ENCODE measurements around the gene MACO1.

MACO1 gene

DNA sequence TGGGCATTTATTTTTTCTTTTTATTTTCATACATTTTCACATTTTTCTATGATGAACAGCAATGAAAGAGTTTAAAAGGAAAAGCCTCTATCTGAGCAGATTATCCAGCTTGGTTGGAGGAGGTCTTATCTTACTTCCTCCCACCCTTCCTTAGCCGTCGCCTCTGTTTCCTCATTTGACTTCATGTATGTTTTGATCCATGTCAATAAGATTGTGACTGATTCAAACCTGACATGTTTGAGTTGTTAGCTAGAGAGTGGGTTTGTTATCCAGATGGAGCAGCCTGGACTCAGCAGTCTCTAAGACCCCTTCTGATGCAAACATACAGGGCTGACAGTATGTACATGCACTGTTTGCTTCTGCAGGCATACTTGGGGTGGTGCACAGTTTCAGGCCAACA lies 31.2 kb downstream of the MACO1 start:
- in situ Hi-C loops (cut with HindIII; ENCODE audit: low pct_unique_long_range_greater_than_20kb, low sequenced_read_pairs), result no loop called here
- TF ChIP-seq JUND (IDR thresholded peaks at IDR 0.05; ENCODE audit: low read depth), result no peak
- no peak for DNase-seq (ENCODE audit: low read depth in 1 of 2, low spot score in 1 of 2)

DNA sequence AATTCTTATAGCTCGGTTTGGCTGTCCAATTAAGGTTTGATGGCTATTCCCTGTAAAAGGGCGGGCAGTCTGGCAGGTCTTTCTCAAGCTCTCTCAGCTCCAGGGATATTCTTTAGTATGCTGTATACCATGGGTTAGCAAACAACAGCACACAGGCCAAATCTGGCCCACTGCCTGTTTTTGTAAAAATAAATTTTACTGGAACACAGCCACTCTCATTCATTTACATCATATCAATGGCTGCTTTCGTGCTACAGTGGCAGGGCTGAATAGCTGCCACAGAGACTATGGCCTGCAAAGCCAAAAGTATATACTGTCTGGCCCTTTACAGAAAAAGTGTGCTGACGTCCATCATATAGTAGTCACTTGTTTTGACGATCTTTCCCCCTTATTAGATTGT lies 32.0 kb downstream of the MACO1 start:
- TF ChIP-seq JUND (IDR thresholded peaks at IDR 0.05; ENCODE audit: low read depth), result no peak
- in situ Hi-C loops (cut with HindIII; ENCODE audit: low pct_unique_long_range_greater_than_20kb, low sequenced_read_pairs), result no loop called here
- DNase-seq (ENCODE audit: low read depth in 1 of 2, low spot score in 1 of 2), result no peak

DNA sequence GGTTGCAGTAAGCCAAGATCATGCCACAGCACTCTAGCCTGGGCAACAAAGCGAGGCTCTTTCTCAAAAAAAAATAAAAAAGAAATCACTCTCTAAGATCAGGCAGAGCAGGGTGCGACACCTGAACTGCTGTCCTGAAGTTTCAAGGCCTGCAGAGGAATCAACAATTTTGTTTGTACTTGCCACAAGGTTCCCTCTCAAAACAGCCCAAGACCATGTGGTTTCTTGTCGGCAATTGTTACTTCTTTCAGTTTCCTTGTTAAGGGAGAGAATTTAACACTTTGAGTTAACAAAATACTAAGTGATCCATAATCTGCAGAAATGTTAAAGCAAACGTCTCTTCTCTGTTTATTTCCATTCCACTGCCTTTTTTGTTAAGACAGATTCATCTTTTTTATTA lies 36.5 kb downstream of the MACO1 start:
- DNase-seq (ENCODE audit: low read depth in 1 of 2, low spot score in 1 of 2), result no peak
- no peak for TF ChIP-seq JUND (IDR thresholded peaks at IDR 0.05; ENCODE audit: low read depth)
- in situ Hi-C loops (cut with HindIII; ENCODE audit: low pct_unique_long_range_greater_than_20kb, low sequenced_read_pairs), result no loop called here

DNA sequence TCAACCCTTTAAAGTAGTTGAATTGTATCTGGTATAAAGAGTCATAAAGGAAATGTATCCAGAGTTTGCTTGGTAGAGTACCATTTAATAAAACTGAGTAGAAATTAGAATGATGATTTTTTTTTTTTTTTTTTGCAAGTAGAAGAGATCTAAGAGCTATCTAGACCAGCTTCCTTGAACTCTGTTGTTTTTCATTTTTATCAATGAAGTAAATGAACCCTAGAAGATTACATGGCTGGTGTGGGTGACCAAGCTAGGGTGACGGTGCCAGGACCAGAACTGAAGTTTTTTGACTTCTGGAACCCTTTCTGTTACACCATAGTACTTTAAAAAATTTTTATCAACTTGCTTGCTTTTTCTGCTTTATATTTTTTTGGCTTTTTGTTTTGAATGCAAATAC lies 36.9 kb downstream of the MACO1 start:
- no peak for TF ChIP-seq JUND (IDR thresholded peaks at IDR 0.05; ENCODE audit: low read depth)
- no peak for DNase-seq (ENCODE audit: low read depth in 1 of 2, low spot score in 1 of 2)
- in situ Hi-C loops (cut with HindIII; ENCODE audit: low pct_unique_long_range_greater_than_20kb, low sequenced_read_pairs), result no loop called here

DNA sequence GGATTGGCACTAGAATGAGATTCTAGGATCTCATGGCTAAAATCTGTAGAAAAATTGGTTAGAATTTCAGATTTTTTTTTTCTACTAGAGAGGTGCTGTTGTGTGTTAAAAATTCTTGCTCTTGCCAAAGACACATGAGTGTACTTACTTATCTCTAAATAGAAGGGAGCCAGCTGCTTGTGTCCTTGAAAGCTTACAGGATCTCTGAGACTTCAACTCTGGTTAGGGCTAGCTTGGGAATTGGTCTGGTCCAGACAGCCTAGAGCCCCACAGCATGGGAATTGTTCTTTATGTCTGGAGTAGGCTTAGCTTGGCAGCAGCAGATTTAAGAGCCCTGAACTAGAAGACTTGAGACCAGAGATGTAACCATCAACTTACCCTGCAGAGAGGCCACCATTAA lies 37.3 kb downstream of the MACO1 start:
- in situ Hi-C loops (cut with HindIII; ENCODE audit: low pct_unique_long_range_greater_than_20kb, low sequenced_read_pairs), result no loop called here
- DNase-seq (ENCODE audit: low read depth in 1 of 2, low spot score in 1 of 2), result no peak
- TF ChIP-seq JUND (IDR thresholded peaks at IDR 0.05; ENCODE audit: low read depth), result no peak

- in situ Hi-C loops (cut with HindIII; ENCODE audit: low pct_unique_long_range_greater_than_20kb, low sequenced_read_pairs), result no loop called here
- DNase-seq (ENCODE audit: low read depth in 1 of 2, low spot score in 1 of 2), result no peak
- no peak for TF ChIP-seq JUND (IDR thresholded peaks at IDR 0.05; ENCODE audit: low read depth)
These were observed 38.5 kb downstream of the MACO1 start for GRCh38 chr1:25469177-25469576.

DNA sequence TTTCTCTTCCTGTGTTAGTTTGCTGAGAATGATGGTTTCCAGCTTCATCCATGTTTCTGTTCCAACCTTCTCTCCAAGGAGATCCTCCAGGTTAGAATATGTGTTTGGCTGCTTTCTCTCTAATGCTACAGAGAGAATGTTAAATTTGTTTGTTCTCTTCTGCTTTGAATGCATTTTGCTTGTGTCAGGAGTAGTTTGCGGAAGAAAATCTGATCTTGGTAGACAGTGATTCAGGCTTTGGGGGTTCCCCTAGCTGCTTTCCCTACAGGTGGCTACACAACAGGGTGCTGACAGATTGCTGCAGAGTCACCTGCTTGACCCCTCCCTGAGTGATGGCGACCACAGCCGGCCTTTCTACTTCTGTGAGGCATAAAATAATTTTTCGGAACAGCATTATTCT lies 41.8 kb downstream of the MACO1 start:
- in situ Hi-C loops (cut with HindIII; ENCODE audit: low pct_unique_long_range_greater_than_20kb, low sequenced_read_pairs), result no loop called here
- no peak for DNase-seq (ENCODE audit: low read depth in 1 of 2, low spot score in 1 of 2)
- TF ChIP-seq JUND (IDR thresholded peaks at IDR 0.05; ENCODE audit: low read depth), result no peak

DNA sequence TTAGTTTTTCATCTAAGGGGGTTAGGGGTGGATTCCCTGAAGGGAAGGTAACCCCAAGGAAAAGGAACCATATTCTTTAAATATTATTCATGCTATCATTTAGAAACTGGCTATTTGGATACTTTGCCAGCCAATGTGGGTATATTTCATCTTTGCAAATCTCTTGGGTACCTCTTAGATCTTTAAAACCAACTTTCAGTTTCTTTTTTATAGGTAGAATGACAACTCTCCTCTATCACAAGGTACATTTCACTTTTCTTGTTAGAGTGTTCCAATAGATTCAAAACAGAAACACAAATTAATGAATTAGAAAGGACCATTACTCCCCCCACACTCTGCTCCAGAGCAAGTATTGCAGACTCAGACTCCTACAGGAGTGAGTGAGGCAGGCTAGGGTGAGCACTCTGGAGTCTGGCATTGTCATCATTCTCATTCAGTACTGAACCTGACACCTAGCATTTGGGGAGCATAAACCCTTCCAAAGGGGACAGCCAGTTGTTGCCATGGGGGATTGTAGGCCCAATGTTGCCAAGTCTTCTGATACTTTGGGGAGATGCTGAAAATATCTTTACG lies 43.0 kb downstream of the MACO1 start:
- TF ChIP-seq JUND (IDR thresholded peaks at IDR 0.05; ENCODE audit: low read depth), result no peak

GRCh38 chr1:25474439-25475047 lies 43.8 kb downstream of the MACO1 start:
- DNase-seq (ENCODE audit: low read depth in 1 of 2, low spot score in 1 of 2), result no peak
- in situ Hi-C loops (cut with HindIII; ENCODE audit: low pct_unique_long_range_greater_than_20kb, low sequenced_read_pairs), result no loop called here
- TF ChIP-seq JUND (IDR thresholded peaks at IDR 0.05; ENCODE audit: low read depth), result no peak

More for the DNA sequence above, 43.0 kb downstream of the MACO1 start:
- DNase-seq (ENCODE audit: low read depth in 1 of 2, low spot score in 1 of 2), result no peak
- in situ Hi-C loops (cut with HindIII; ENCODE audit: low pct_unique_long_range_greater_than_20kb, low sequenced_read_pairs), result no loop called here

- peak; percentile 44; the same call in 1 of the 2 replicates for TF ChIP-seq JUND (IDR thresholded peaks at IDR 0.05; ENCODE audit: low read depth)
- in situ Hi-C loops (cut with HindIII; ENCODE audit: low pct_unique_long_range_greater_than_20kb, low sequenced_read_pairs), result no loop called here
- peak in 1 of 2 experiments; percentile 67 for DNase-seq (ENCODE audit: low read depth in 1 of 2, low spot score in 1 of 2)
These were observed 45.7 kb downstream of the MACO1 start for GRCh38 chr1:25476186-25477097.

- DNase-seq (ENCODE audit: low read depth in 1 of 2, low spot score in 1 of 2), result no peak
- TF ChIP-seq JUND (IDR thresholded peaks at IDR 0.05; ENCODE audit: low read depth), result no peak
- in situ Hi-C loops (cut with HindIII; ENCODE audit: low pct_unique_long_range_greater_than_20kb, low sequenced_read_pairs), result no loop called here
These were observed 46.8 kb downstream of the MACO1 start for GRCh38 chr1:25477448-25478034.

- DNase-seq (ENCODE audit: low read depth in 1 of 2, low spot score in 1 of 2), result peak in 1 of 2 experiments; percentile 62
- TF ChIP-seq JUND (IDR thresholded peaks at IDR 0.05; ENCODE audit: low read depth), result no peak
- in situ Hi-C loops (cut with HindIII; ENCODE audit: low pct_unique_long_range_greater_than_20kb, low sequenced_read_pairs), result no loop called here
These were observed 47.9 kb downstream of the MACO1 start for GRCh38 chr1:25478633-25479032.

DNA sequence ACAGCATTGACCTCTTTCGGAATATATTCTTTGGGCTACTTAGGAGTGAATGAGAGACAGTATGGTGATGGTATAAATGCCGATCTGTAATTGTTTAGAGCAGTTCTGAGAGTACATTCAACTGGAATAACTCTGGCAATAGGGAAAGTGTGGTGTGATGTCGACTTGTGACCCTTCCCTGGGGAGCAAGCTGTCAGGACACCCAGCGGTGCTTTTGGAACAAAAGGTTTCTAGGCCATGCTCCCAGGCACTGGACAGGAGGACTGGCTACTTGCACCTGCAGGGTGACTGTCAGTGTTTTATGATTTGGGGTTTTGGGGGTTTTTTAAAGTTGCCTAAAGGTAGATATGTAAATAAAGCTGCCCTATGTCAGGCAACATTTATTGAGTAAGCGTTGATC lies 50.9 kb downstream of the MACO1 start:
- in situ Hi-C loops (cut with HindIII; ENCODE audit: low pct_unique_long_range_greater_than_20kb, low sequenced_read_pairs), result no loop called here
- no peak for TF ChIP-seq JUND (IDR thresholded peaks at IDR 0.05; ENCODE audit: low read depth)
- DNase-seq (ENCODE audit: low read depth in 1 of 2, low spot score in 1 of 2), result no peak

Measured in T47D (cell line).